Mesenchymal stem cell (in vitro differentiated cells and primary cell): ENCODE measurements around the gene FUT3.
"Not testable (repeated sequence)": the region's sequence is repeated elsewhere in the genome, so short reads cannot be mapped to it uniquely, and the experiment has no call there.

ENCODE experiments used
- DNase-seq: peaks from one replicate; pipeline ENCODE4 v3.0.0-alpha.2; 2013
- H2AFZ ChIP-seq: one replicate; pipeline ENCODE4 v1.6.1; 2013; ENCODE audit warnings: low read depth, mild to moderate bottlenecking, control low read depth, inconsistent platforms, low read length, moderate library complexity
- H2AK5ac ChIP-seq: 2 replicates; pipeline ENCODE4 v1.6.1; 2013; ENCODE audit warnings: low read length, moderate library complexity, mild to moderate bottlenecking, inconsistent platforms; ENCODE audit not compliant: severe bottlenecking
- H2BK120ac ChIP-seq: one replicate; pipeline ENCODE4 v1.6.1; 2013; ENCODE audit warnings: low read depth, mild to moderate bottlenecking, inconsistent platforms, low read length, moderate library complexity
- H2BK12ac ChIP-seq, 2 experiments: one replicate each; pipeline ENCODE4 v1.6.1; 2013; ENCODE audit warnings: inconsistent platforms in 2 of 2, low read length in 2 of 2, mild to moderate bottlenecking in 2 of 2, moderate library complexity in 2 of 2, control low read depth in 1 of 2
- H2BK15ac ChIP-seq: one replicate; pipeline ENCODE4 v1.6.1; 2013; ENCODE audit warnings: mild to moderate bottlenecking, low read depth, inconsistent platforms; ENCODE audit not compliant: poor library complexity, severe bottlenecking
- H2BK5ac ChIP-seq: 2 replicates; pipeline ENCODE4 v1.6.1; 2013; ENCODE audit warnings: low read depth, mild to moderate bottlenecking, low read length, control low read depth, inconsistent platforms; ENCODE audit not compliant: poor library complexity, severe bottlenecking
- H3K14ac ChIP-seq, 2 experiments: one replicate each; pipeline ENCODE4 v1.6.1; 2013; ENCODE audit warnings: inconsistent platforms in 2 of 2, low read length in 2 of 2, control low read depth in 1 of 2, mild to moderate bottlenecking in 1 of 2, moderate library complexity in 1 of 2
- H3K18ac ChIP-seq, 2 experiments: one replicate each; pipeline ENCODE4 v1.6.1; 2013; ENCODE audit warnings: inconsistent platforms in 2 of 2, low read length in 2 of 2, control low read depth in 1 of 2, low read depth in 1 of 2, mild to moderate bottlenecking in 1 of 2
- H3K23ac ChIP-seq, 2 experiments: one replicate each; pipeline ENCODE4 v1.6.1; 2013; ENCODE audit warnings: inconsistent platforms in 2 of 2, low read length in 2 of 2, mild to moderate bottlenecking in 2 of 2, moderate library complexity in 2 of 2, control low read depth in 1 of 2
- H3K27ac ChIP-seq: 2 replicates; pipeline ENCODE4 v1.5.1; 2013; ENCODE audit warnings: mild to moderate bottlenecking, moderate library complexity, low read length, control low read depth, inconsistent platforms; ENCODE audit not compliant: poor library complexity, severe bottlenecking
- H3K27me3 ChIP-seq, 2 experiments: 2 replicates each; pipeline versions ENCODE4 v1.6.1 to v1.7.0; 2013; ENCODE audit warnings: low read length in 2 of 2, mild to moderate bottlenecking in 2 of 2, moderate library complexity in 2 of 2, control low read depth in 1 of 2, inconsistent platforms in 1 of 2; ENCODE audit not compliant: control insufficient read depth in 1 of 2, insufficient read depth in 1 of 2
- H3K36me3 ChIP-seq, 2 experiments: 2 replicates each; pipeline versions ENCODE4 v1.6.1 to v1.7.0; 2013; ENCODE audit warnings: low read length in 2 of 2, control low read depth in 1 of 2, inconsistent platforms in 1 of 2, low read depth in 1 of 2, mild to moderate bottlenecking in 1 of 2; ENCODE audit not compliant: insufficient read depth in 2 of 2, control insufficient read depth in 1 of 2
- H3K4ac ChIP-seq, 2 experiments: one replicate each; pipeline ENCODE4 v1.6.1; 2013; ENCODE audit warnings: inconsistent platforms in 2 of 2, low read length in 2 of 2, mild to moderate bottlenecking in 2 of 2, moderate library complexity in 2 of 2, control low read depth in 1 of 2, low read depth in 1 of 2
- H3K4me1 ChIP-seq: 2 replicates; pipeline ENCODE4 v1.6.1; 2013; ENCODE audit warnings: low read depth, low read length, control low read depth; ENCODE audit not compliant: control insufficient read depth, insufficient read depth
- H3K4me2 ChIP-seq: 2 replicates; pipeline ENCODE4 v1.6.1; 2013; ENCODE audit warnings: low read length, mild to moderate bottlenecking, inconsistent platforms; ENCODE audit not compliant: poor library complexity, severe bottlenecking
- H3K4me3 ChIP-seq, 2 experiments: 2 replicates each; pipeline versions ENCODE4 v1.5.1 to v1.7.0; 2013; ENCODE audit warnings: low read length in 2 of 2, mild to moderate bottlenecking in 2 of 2, control low read depth in 1 of 2, low read depth in 1 of 2; ENCODE audit not compliant: insufficient read depth in 1 of 2
- H3K79me1 ChIP-seq: replicated peaks from 2 replicates; pipeline ENCODE4 v1.6.1; 2013; ENCODE audit warnings: mild to moderate bottlenecking, control low read depth, low read length, inconsistent platforms; ENCODE audit not compliant: poor library complexity, severe bottlenecking
- H3K9ac ChIP-seq: 2 replicates; pipeline ENCODE4 v1.7.0; 2013; ENCODE audit warnings: mild to moderate bottlenecking, low read length, moderate library complexity
- H3K9me3 ChIP-seq: 2 replicates; pipeline ENCODE4 v1.7.0; 2013; ENCODE audit warnings: mild to moderate bottlenecking, low read length; ENCODE audit not compliant: control insufficient read depth
- H4K8ac ChIP-seq: one replicate; pipeline ENCODE4 v1.6.1; 2013; ENCODE audit warnings: inconsistent platforms, mild to moderate bottlenecking, low read length, moderate library complexity
- H4K91ac ChIP-seq: one replicate; pipeline ENCODE4 v1.6.1; 2013; ENCODE audit warnings: mild to moderate bottlenecking, low read length, inconsistent platforms
- WGBS: methylation state at CpG from one replicate; pipeline ENCODE4 v1.1.7; 2013; ENCODE audit warnings: mixed read lengths; 5-methylcytosine and 5-hydroxymethylcytosine counted together

FUT3 gene

DNA sequence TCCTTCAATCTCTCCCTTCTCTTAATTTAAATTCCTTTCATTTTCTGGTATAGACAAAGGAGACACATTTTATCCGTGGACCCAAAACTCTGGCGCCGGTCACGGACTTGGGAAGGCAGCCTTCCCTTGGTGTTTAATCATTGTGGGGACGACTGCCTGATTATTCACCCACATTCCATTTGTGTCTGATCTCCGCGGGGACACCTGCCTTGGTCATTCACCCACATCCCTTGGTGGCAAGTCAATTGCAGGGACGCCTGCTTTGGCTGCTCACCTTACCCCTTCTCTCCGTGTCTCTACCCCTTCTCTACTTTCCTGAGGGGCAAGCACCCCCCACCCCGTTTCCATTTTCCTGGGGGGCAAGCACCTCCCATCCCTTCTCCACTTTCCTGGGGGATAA, 3.4 kb downstream of the FUT3 start:
- not testable (repeated sequence) for H2BK12ac ChIP-seq, H3K4me3 ChIP-seq, H4K8ac ChIP-seq, H3K4ac ChIP-seq, H3K18ac ChIP-seq, H3K36me3 ChIP-seq, H3K23ac ChIP-seq, H3K9me3 ChIP-seq, H2AFZ ChIP-seq, H2BK120ac ChIP-seq, DNase-seq, H3K27ac ChIP-seq, H4K91ac ChIP-seq, H3K9ac ChIP-seq, H2BK15ac ChIP-seq, H3K14ac ChIP-seq, H2AK5ac ChIP-seq, H3K4me1 ChIP-seq, H3K79me1 ChIP-seq, H2BK5ac ChIP-seq, H3K4me2 ChIP-seq
- WGBS = 86% methylated on average over 10 of the region's 10 CpGs
- H3K27me3 ChIP-seq = peaks cover 3 to 24% of the 10 kb centered on the region in 2 experiments

DNA sequence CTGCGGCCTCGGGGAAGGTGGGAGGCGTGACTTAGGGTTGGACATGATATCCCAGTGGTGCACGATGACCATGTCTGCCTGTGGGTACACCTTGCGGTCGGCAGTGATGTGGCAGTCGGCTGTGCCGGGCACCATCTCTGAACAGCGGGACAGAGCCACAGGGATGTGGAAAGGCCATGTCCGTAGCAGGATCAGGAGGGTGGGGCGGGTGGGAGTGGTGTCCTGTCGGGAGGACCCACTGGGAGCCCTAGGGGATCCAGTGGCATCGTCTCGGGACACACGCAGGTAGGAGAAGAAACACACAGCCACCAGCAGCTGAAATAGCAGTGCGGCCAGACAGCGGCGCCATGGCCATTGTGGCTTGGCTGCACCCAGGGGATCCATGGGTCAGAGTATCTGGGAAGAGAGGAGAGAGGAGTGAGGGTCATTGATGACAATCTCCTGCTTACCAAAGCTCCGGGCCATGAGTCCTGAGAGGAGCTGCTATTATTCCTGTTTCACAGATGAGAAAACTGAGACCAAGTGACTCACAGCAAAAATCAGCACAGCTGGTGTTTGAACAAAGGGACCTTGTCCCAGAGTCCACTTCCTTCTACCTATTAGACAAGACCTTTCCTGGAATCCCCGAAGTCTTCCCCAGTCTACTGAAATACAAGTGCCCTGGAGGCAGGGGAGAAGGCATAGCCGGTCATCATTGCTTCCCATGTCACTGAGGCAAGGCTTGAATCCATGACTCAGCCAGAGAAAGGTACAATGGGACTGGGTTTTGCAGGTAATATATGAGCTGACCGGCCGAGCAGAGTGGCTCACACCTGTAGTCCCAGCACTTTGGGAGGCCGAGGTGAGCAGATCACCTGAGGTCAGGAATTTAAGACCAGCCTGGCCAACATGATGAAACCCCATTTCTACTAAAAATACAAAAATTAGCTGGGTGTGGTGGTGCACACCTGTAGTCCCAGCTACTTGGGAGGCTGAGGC, 6.5 kb downstream of the FUT3 start:
- Histone ChIP-seq H3K36me3 (no peaks in the 10 kb centered on the region), H3K4me2 (no peak overlapping the region), H3K18ac (no peak overlapping the region), H3K9ac (no peak overlapping the region), H4K8ac (no peak overlapping the region), H2BK12ac (no peak overlapping the region), H2BK15ac (no peak overlapping the region), H3K23ac (no peak overlapping the region), H3K4me1 (peaks cover 3% of the 10 kb centered on the region), H3K4me3 (no peak overlapping the region), H3K79me1 (no peaks in the 10 kb centered on the region), H2AK5ac (no peak overlapping the region), H3K4ac (no peak overlapping the region), H3K9me3 (no peaks in the 10 kb centered on the region), H3K27me3 (peaks cover 3 to 11% of the 10 kb centered on the region in 2 experiments), H2BK5ac (no peak overlapping the region), H3K27ac (no peak overlapping the region), H2AFZ (no peak overlapping the region), H4K91ac (no peak overlapping the region), H2BK120ac (no peak overlapping the region), H3K14ac (no peak overlapping the region)
- 88% methylated on average over 24 of the region's 24 CpGs for WGBS
- no peak for DNase-seq

DNA sequence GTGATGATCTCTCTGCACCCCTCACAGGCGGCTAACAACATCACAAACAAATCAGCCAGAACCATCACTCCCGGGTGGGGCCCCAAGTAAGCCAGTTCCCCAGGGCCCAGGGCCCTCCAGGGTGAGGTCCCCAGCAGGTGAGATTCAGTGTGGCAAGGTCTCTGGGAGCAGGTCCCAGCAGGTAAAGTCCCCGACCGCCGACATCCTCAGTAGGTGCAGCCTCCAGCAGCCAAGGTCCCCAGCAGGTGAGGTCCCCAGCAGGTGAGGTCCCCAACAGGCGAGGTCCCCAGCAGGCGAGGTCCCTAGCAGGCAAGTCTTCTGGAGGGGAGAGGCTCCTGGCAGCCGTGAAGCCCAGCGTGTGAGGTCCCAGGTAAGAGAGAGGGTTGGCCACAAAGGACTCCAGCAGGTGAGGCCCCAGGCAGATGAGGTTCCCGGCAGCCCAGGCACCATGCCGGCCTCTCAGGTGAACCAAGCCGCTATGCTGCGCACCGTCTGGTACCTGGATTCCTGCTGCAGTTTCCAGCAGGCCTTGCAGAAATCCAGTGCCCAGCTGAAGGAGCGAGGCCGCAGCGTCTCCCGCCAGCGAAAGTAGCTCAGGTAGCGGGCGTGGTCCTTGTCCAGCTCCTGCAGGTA, 7.8 kb downstream of the FUT3 start:
- H3K4me2 ChIP-seq = no peak overlapping the region
- peak overlapping the region; percentile 63 for H2BK15ac ChIP-seq
- H3K18ac ChIP-seq = no peak overlapping the region
- WGBS = 91% methylated on average over 14 of the region's 21 CpGs
- DNase-seq = no peak
- H3K14ac ChIP-seq = no peak overlapping the region
- peaks cover 3 to 22% of the 10 kb centered on the region in 2 experiments for H3K27me3 ChIP-seq
- no peak overlapping the region for H2BK12ac ChIP-seq
- no peaks in the 10 kb centered on the region for H3K9me3 ChIP-seq
- peaks cover 7% of the 10 kb centered on the region for H3K4me1 ChIP-seq
- H3K9ac ChIP-seq = no peak overlapping the region
- no peak overlapping the region for H4K91ac ChIP-seq
- H3K23ac ChIP-seq = no peak overlapping the region
- no peak overlapping the region for H2AFZ ChIP-seq
- no peaks in the 10 kb centered on the region for H3K36me3 ChIP-seq
- no peak overlapping the region for H3K27ac ChIP-seq
- H3K4ac ChIP-seq = no peak overlapping the region
- H2BK5ac ChIP-seq = no peak overlapping the region
- H3K4me3 ChIP-seq = no peak overlapping the region
- no peak overlapping the region for H2AK5ac ChIP-seq
- H4K8ac ChIP-seq = no peak overlapping the region
- no peaks in the 10 kb centered on the region for H3K79me1 ChIP-seq
- H2BK120ac ChIP-seq = no peak overlapping the region

DNA sequence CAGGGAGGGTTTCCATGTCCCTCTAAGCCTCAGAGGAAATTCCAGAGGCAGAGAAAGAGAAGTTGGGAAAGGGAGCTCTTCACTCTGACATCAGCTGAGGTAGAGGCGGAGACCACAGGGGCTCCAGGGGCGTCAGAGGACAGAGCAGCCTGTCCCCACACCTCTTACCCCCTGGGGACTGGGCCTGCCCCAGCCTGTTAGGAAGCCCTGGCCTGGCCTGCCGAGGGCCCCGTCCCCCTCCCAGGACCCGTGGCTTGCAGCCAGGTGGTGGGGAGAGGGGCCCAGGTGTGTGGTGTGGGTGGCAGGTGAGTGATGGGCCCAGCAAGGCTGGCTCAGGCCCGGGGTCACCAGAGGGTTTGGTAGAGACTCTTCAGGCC, 9.5 kb downstream of the FUT3 start:
- not testable (repeated sequence) for H3K4me3 ChIP-seq, H3K4me2 ChIP-seq, H3K36me3 ChIP-seq, H2BK120ac ChIP-seq, DNase-seq, H3K9me3 ChIP-seq, H3K23ac ChIP-seq, H2BK12ac ChIP-seq, H3K9ac ChIP-seq, H3K27ac ChIP-seq, H2AFZ ChIP-seq, H3K4ac ChIP-seq, H3K14ac ChIP-seq, H2BK15ac ChIP-seq, H3K79me1 ChIP-seq, H4K8ac ChIP-seq, H4K91ac ChIP-seq, H3K18ac ChIP-seq, H2BK5ac ChIP-seq, H2AK5ac ChIP-seq
- Histone ChIP-seq H3K4me1 (peaks cover 12% of the 10 kb centered on the region), H3K27me3 (peaks cover 0 to 21% of the 10 kb centered on the region in 2 experiments)
- WGBS = no CpG with 5 or more reads among the region's 6 CpGs
